Skeletal muscle satellite cell (primary cell): ENCODE data around the gene CCDC195.

Experiments
- H3K27me3 ChIP-seq: 2 replicates; pipeline ENCODE4 v1.7.0; 2013; ENCODE audit warnings: low read length; ENCODE audit not compliant: control insufficient read depth, insufficient read depth
- H3K36me3 ChIP-seq: 2 replicates; pipeline ENCODE4 v1.7.0; 2013; ENCODE audit warnings: mild to moderate bottlenecking, control low read depth, low read length; ENCODE audit not compliant: insufficient read depth
- H3K4me1 ChIP-seq: 2 replicates; pipeline ENCODE4 v1.7.0; 2013; ENCODE audit warnings: low read length; ENCODE audit not compliant: control insufficient read depth, insufficient read depth
- H3K4me2 ChIP-seq: 2 replicates; pipeline ENCODE4 v1.7.0; 2013; ENCODE audit warnings: mild to moderate bottlenecking, low read length
- H3K4me3 ChIP-seq: 2 replicates; pipeline ENCODE4 v1.7.0; 2013; ENCODE audit warnings: low read length
- H3K9ac ChIP-seq: 2 replicates; pipeline ENCODE4 v1.7.0; 2013; ENCODE audit warnings: mild to moderate bottlenecking, low read depth, low read length, moderate library complexity
- H3K9me3 ChIP-seq: replicated peaks from 2 replicates; pipeline ENCODE4 v1.7.0; 2013; ENCODE audit warnings: mild to moderate bottlenecking, control low read depth, low read length

CCDC195 gene

DNA sequence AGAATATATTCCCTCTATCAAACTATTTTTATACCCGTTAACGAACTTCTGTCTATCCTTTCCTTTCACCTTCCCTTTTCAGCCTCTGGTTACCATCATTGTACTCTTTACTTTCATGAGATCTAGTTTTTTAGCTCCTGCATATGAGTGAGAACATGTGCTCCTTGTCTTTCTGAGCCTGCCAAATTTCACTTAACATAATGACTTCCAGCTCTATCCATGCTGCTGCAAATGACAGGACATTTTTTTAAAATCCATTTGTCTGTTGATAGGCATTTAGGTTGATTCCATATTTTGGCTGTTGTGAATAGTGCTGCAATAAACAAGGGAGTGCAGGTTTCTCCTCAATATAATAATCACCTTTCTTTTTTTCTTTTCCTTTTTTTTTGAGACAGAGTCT is 8.2 kb upstream of the CCDC195 start:
- H3K27me3 ChIP-seq: no peaks in the 10 kb centered on the region
- H3K4me2 ChIP-seq: no peak overlapping the region
- H3K9ac ChIP-seq: no peak overlapping the region
- no peak overlapping the region for H3K4me3 ChIP-seq
- no peaks in the 10 kb centered on the region for H3K36me3 ChIP-seq
- peaks cover 3% of the 10 kb centered on the region for H3K9me3 ChIP-seq
- H3K4me1 ChIP-seq: peaks cover 6% of the 10 kb centered on the region

DNA sequence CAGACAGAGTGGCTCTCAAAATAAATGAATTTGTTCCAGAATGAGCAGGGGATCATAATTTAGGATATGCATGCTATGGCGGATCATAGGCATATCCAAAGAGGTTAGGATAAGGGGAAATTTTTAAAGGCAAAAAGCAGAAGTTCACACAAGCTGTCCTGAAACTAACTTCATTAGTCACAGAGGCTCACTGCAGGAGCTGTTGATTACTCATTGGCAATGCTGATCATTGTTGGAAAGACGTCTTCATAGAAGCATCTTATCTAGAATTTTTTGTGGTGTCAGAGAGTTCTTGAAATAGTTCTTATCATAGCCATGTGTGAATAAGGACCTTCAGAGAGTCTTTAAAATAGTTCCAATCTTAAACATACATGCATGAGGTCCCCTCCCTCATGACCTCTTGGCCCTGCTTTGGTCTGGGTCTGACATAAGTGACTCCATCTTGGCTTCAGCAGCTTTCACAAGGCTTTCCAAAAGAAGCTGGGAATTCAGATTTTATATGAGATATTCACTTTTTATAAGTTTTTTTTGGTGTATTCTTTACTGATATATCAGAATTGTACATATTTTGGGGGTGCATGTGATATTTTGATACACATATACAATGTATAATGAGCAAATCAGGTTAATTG is 7.5 kb upstream of the CCDC195 start:
- peaks cover 6% of the 10 kb centered on the region for H3K4me1 ChIP-seq
- peaks cover 3% of the 10 kb centered on the region for H3K9me3 ChIP-seq
- H3K9ac ChIP-seq: no peak overlapping the region
- no peak overlapping the region for H3K4me2 ChIP-seq
- no peaks in the 10 kb centered on the region for H3K36me3 ChIP-seq
- no peak overlapping the region for H3K4me3 ChIP-seq
- no peaks in the 10 kb centered on the region for H3K27me3 ChIP-seq

DNA sequence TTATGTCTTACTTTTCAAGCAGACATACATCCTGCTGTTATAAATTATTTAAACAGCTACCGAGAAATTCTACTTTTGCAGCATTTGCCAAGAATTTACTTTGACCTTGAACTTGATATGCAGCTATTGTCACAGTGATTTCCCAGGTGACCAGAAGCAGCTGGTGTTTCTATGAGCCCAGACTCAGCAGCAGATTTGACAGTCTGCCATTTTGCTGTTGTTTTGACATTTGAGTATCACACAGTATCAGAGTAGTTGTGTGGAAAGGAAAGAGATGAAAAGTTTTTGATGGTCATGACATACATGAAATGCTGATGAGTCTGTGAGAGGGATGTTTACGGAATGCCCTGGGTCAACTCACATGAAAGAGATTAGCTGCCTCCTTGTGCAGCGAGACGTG is 6.6 kb upstream of the CCDC195 start:
- Histone ChIP-seq H3K4me1 (peaks cover 6% of the 10 kb centered on the region), H3K4me2 (no peak overlapping the region), H3K27me3 (no peaks in the 10 kb centered on the region), H3K4me3 (no peak overlapping the region), H3K36me3 (no peaks in the 10 kb centered on the region), H3K9me3 (no peaks in the 10 kb centered on the region), H3K9ac (no peak overlapping the region)

- no peaks in the 10 kb centered on the region for H3K9me3 ChIP-seq
- H3K4me1 ChIP-seq: peaks cover 6% of the 10 kb centered on the region
- H3K36me3 ChIP-seq: no peaks in the 10 kb centered on the region
- H3K4me2 ChIP-seq: no peak overlapping the region
- no peak overlapping the region for H3K4me3 ChIP-seq
- no peak overlapping the region for H3K9ac ChIP-seq
- no peaks in the 10 kb centered on the region for H3K27me3 ChIP-seq
Measured at GRCh38 chr2:224722250-224722649, 6.1 kb upstream of the CCDC195 start.

DNA sequence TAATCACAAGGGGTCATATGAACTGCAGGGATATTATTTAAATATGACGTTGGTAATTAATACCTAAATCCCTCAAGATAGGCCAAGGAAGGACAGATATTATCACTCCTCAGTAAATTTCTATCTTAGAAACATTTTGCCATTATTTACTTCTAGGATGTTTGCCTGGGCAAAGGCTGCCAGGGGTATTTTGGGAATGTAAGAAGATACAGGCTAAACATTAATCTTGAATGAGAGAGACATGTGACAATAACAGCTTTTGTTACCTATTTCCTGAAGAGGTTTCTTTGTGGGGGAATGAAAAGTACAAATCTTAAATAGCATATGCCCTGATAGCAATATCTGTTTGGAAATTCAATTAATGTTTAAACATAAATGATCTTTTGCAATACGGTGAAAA is 756 bp upstream of the CCDC195 start:
- Histone ChIP-seq H3K9me3 (no peaks in the 10 kb centered on the region), H3K27me3 (peaks cover 3% of the 10 kb centered on the region), H3K4me1 (no peaks in the 10 kb centered on the region), H3K36me3 (no peaks in the 10 kb centered on the region), H3K4me3 (no peak overlapping the region), H3K4me2 (no peak overlapping the region), H3K9ac (no peak overlapping the region)

GRCh38 chr2:224711859-224712665 is 4.1 kb downstream of the CCDC195 start:
- Histone ChIP-seq H3K4me2 (peak overlapping the region; percentile 59), H3K9me3 (no peaks in the 10 kb centered on the region), H3K36me3 (no peaks in the 10 kb centered on the region), H3K27me3 (peaks cover 3% of the 10 kb centered on the region), H3K9ac (no peak overlapping the region), H3K4me3 (no peak overlapping the region), H3K4me1 (no peaks in the 10 kb centered on the region)

- Histone ChIP-seq H3K4me3 (no peak overlapping the region), H3K4me1 (no peaks in the 10 kb centered on the region), H3K9ac (no peak overlapping the region), H3K4me2 (no peak overlapping the region), H3K36me3 (no peaks in the 10 kb centered on the region), H3K9me3 (no peaks in the 10 kb centered on the region), H3K27me3 (peaks cover 3% of the 10 kb centered on the region)
Measured at GRCh38 chr2:224711381-224711780, 4.8 kb downstream of the CCDC195 start.

- Histone ChIP-seq H3K4me1 (no peaks in the 10 kb centered on the region), H3K4me3 (no peak overlapping the region), H3K36me3 (no peaks in the 10 kb centered on the region), H3K9ac (no peak overlapping the region), H3K4me2 (no peak overlapping the region), H3K9me3 (no peaks in the 10 kb centered on the region), H3K27me3 (peaks cover 3% of the 10 kb centered on the region)
Measured at GRCh38 chr2:224709301-224709700, 6.9 kb downstream of the CCDC195 start.

- H3K4me2 ChIP-seq: no peak overlapping the region
- no peaks in the 10 kb centered on the region for H3K4me1 ChIP-seq
- H3K9me3 ChIP-seq: no peaks in the 10 kb centered on the region
- no peak overlapping the region for H3K4me3 ChIP-seq
- H3K27me3 ChIP-seq: no peaks in the 10 kb centered on the region
- H3K36me3 ChIP-seq: no peaks in the 10 kb centered on the region
- no peak overlapping the region for H3K9ac ChIP-seq
Measured at GRCh38 chr2:224694502-224694901, 21.7 kb downstream of the CCDC195 start.

- H3K9ac ChIP-seq: no peak overlapping the region
- H3K36me3 ChIP-seq: no peaks in the 10 kb centered on the region
- H3K4me2 ChIP-seq: no peak overlapping the region
- H3K4me3 ChIP-seq: no peak overlapping the region
- H3K27me3 ChIP-seq: no peaks in the 10 kb centered on the region
- H3K4me1 ChIP-seq: no peaks in the 10 kb centered on the region
- H3K9me3 ChIP-seq: no peaks in the 10 kb centered on the region
Measured at GRCh38 chr2:224691563-224691962, 24.6 kb downstream of the CCDC195 start.

- Histone ChIP-seq H3K4me1 (no peaks in the 10 kb centered on the region), H3K4me3 (no peak overlapping the region), H3K4me2 (no peak overlapping the region), H3K9me3 (no peaks in the 10 kb centered on the region), H3K27me3 (no peaks in the 10 kb centered on the region), H3K36me3 (no peaks in the 10 kb centered on the region), H3K9ac (no peak overlapping the region)
Measured at GRCh38 chr2:224690868-224691267, 25.3 kb downstream of the CCDC195 start.

GRCh38 chr2:224689539-224689938 is 26.6 kb downstream of the CCDC195 start:
- Histone ChIP-seq H3K9ac (no peak overlapping the region), H3K4me3 (no peak overlapping the region), H3K27me3 (no peaks in the 10 kb centered on the region), H3K36me3 (no peaks in the 10 kb centered on the region), H3K9me3 (no peaks in the 10 kb centered on the region), H3K4me2 (no peak overlapping the region), H3K4me1 (no peaks in the 10 kb centered on the region)
